GM06990 (cell line): Measurements from ENCODE around the gene PALLD.

Experiments used
- DNase-seq: peaks from one replicate; pipeline ENCODE4 v3.0.0-alpha.2; 2011; ENCODE audit not compliant: insufficient read length; ENCODE audit errors: extremely low read depth
- H3K27me3 ChIP-seq: replicated peaks from 2 replicates; pipeline ENCODE4 v1.6.0; 2011; ENCODE audit warnings: low read length; ENCODE audit not compliant: control insufficient read depth, insufficient read depth
- H3K36me3 ChIP-seq: 2 replicates; pipeline ENCODE4 v1.5.1; 2011; ENCODE audit warnings: low read length; ENCODE audit not compliant: control insufficient read depth, insufficient read depth
- H3K4me3 ChIP-seq: replicated peaks from 2 replicates; pipeline ENCODE4 v1.5.1; 2011; ENCODE audit warnings: low read depth, mild to moderate bottlenecking, control low read depth, low read length
- CTCF ChIP-seq: IDR thresholded peaks from 2 replicates; pipeline ENCODE4 v1.5.1; 2011; ENCODE audit warnings: low read length, control low read depth, mild to moderate bottlenecking, inconsistent platforms; ENCODE audit not compliant: insufficient read depth, poor library complexity, severe bottlenecking

Gene PALLD

GRCh38 chr4:168925789-168926490 is 429.1 kb downstream of the PALLD start:
- no peaks in the 10 kb centered on the region for H3K27me3 ChIP-seq
- no peak overlapping the region for H3K4me3 ChIP-seq
- H3K36me3 ChIP-seq = no peaks in the 10 kb centered on the region
- DNase-seq = no peak
- no peak for TF ChIP-seq CTCF

- no peak for DNase-seq
- no peaks in the 10 kb centered on the region for H3K36me3 ChIP-seq
- no peak for TF ChIP-seq CTCF
- no peak overlapping the region for H3K4me3 ChIP-seq
- H3K27me3 ChIP-seq = no peaks in the 10 kb centered on the region
These were observed 431.5 kb downstream of the PALLD start for GRCh38 chr4:168928346-168928745.

- DNase-seq = no peak
- H3K36me3 ChIP-seq = no peaks in the 10 kb centered on the region
- H3K27me3 ChIP-seq = no peaks in the 10 kb centered on the region
- H3K4me3 ChIP-seq = no peak overlapping the region
- TF ChIP-seq CTCF = no peak
These were observed 432.0 kb downstream of the PALLD start for GRCh38 chr4:168928875-168929274.

- no peak for DNase-seq
- no peaks in the 10 kb centered on the region for H3K36me3 ChIP-seq
- TF ChIP-seq CTCF = no peak
These were observed 433.8 kb downstream of the PALLD start for GRCh38 chr4:168930413-168931196.

GRCh38 chr4:168931215-168931650 is 434.4 kb downstream of the PALLD start:
- no peak overlapping the region for H3K4me3 ChIP-seq

More at GRCh38 chr4:168930413-168931196, 433.8 kb downstream of the PALLD start:
- Histone ChIP-seq H3K27me3 (no peaks in the 10 kb centered on the region), H3K4me3 (no peak overlapping the region)

More at GRCh38 chr4:168931215-168931650, 434.4 kb downstream of the PALLD start:
- no peak for TF ChIP-seq CTCF
- H3K36me3 ChIP-seq = no peaks in the 10 kb centered on the region
- no peaks in the 10 kb centered on the region for H3K27me3 ChIP-seq
- no peak for DNase-seq
